ENCODE results near the gene CCDC30.
"Not testable (repeated sequence)": the region's sequence is repeated elsewhere in the genome, so short reads cannot be mapped to it uniquely, and the experiment has no call there.

CCDC30 gene

GRCh38 chr1:42613803-42614131 is 150.7 kb downstream of the CCDC30 start:
- Histone ChIP-seq H3K9ac (no peak overlapping the region), H3K4me3 (IDR thresholded peaks at IDR 0.05; ENCODE audit: insufficient read depth, low read depth, low read length) (no peak overlapping the region), H3K36me3 (ENCODE audit: insufficient read depth) (no peaks in the 10 kb centered on the region), H3K27me3 (ENCODE audit: insufficient read depth, low read depth) (no peaks in the 10 kb centered on the region), H4K20me1 (ENCODE audit: insufficient read depth) (no peaks in the 10 kb centered on the region), H3K79me2 (ENCODE audit: insufficient read depth, low read depth) (no peaks in the 10 kb centered on the region), H3K4me2 (no peak overlapping the region), H3K27ac (no peak overlapping the region), H2AFZ (ENCODE audit: low read depth) (no peak overlapping the region), H3K4me1 (ENCODE audit: low read depth, poor library complexity, severe bottlenecking) (no peaks in the 10 kb centered on the region)
- no peak for TF ChIP-seq CTCF (conservative IDR thresholded peaks at IDR 0.05; ENCODE audit: low read depth, low read length)

- Histone ChIP-seq H3K36me3 (ENCODE audit: insufficient read depth) (no peaks in the 10 kb centered on the region), H4K20me1 (ENCODE audit: insufficient read depth) (no peaks in the 10 kb centered on the region), H3K4me2 (no peak overlapping the region), H2AFZ (ENCODE audit: low read depth) (no peak overlapping the region), H3K27ac (no peak overlapping the region), H3K4me3 (IDR thresholded peaks at IDR 0.05; ENCODE audit: insufficient read depth, low read depth, low read length) (no peak overlapping the region), H3K4me1 (ENCODE audit: low read depth, poor library complexity, severe bottlenecking) (no peaks in the 10 kb centered on the region), H3K27me3 (ENCODE audit: insufficient read depth, low read depth) (no peaks in the 10 kb centered on the region), H3K9ac (no peak overlapping the region), H3K79me2 (ENCODE audit: insufficient read depth, low read depth) (no peaks in the 10 kb centered on the region)
- TF ChIP-seq CTCF (conservative IDR thresholded peaks at IDR 0.05; ENCODE audit: low read depth, low read length) = no peak
These were observed 155.8 kb downstream of the CCDC30 start for GRCh38 chr1:42618866-42619265.

GRCh38 chr1:42620307-42620706 is 157.2 kb downstream of the CCDC30 start:
- Histone ChIP-seq H3K79me2 (ENCODE audit: insufficient read depth, low read depth) (no peaks in the 10 kb centered on the region), H3K27me3 (ENCODE audit: insufficient read depth, low read depth) (no peaks in the 10 kb centered on the region), H3K4me2 (no peak overlapping the region), H3K36me3 (ENCODE audit: insufficient read depth) (no peaks in the 10 kb centered on the region), H3K9ac (no peak overlapping the region), H3K27ac (no peak overlapping the region), H4K20me1 (ENCODE audit: insufficient read depth) (no peaks in the 10 kb centered on the region), H3K4me1 (ENCODE audit: low read depth, poor library complexity, severe bottlenecking) (no peaks in the 10 kb centered on the region), H2AFZ (ENCODE audit: low read depth) (no peak overlapping the region), H3K4me3 (IDR thresholded peaks at IDR 0.05; ENCODE audit: insufficient read depth, low read depth, low read length) (no peak overlapping the region)
- TF ChIP-seq CTCF (conservative IDR thresholded peaks at IDR 0.05; ENCODE audit: low read depth, low read length) = no peak

- not testable (repeated sequence) for H3K27ac ChIP-seq; H4K20me1 ChIP-seq (ENCODE audit: insufficient read depth); H3K4me2 ChIP-seq; H2AFZ ChIP-seq (ENCODE audit: low read depth); H3K79me2 ChIP-seq (ENCODE audit: insufficient read depth, low read depth); H3K36me3 ChIP-seq (ENCODE audit: insufficient read depth); H3K4me3 ChIP-seq (IDR thresholded peaks at IDR 0.05; ENCODE audit: insufficient read depth, low read depth, low read length); H3K27me3 ChIP-seq (ENCODE audit: insufficient read depth, low read depth); H3K4me1 ChIP-seq (ENCODE audit: low read depth, poor library complexity, severe bottlenecking); H3K9ac ChIP-seq
These were observed 158.1 kb downstream of the CCDC30 start for GRCh38 chr1:42621180-42621579.

- H3K36me3 ChIP-seq (ENCODE audit: insufficient read depth); H3K27me3 ChIP-seq (ENCODE audit: insufficient read depth, low read depth); H3K79me2 ChIP-seq (ENCODE audit: insufficient read depth, low read depth); H3K9ac ChIP-seq; H3K4me2 ChIP-seq; H4K20me1 ChIP-seq (ENCODE audit: insufficient read depth); H3K4me3 ChIP-seq (IDR thresholded peaks at IDR 0.05; ENCODE audit: insufficient read depth, low read depth, low read length); H3K4me1 ChIP-seq (ENCODE audit: low read depth, poor library complexity, severe bottlenecking); H2AFZ ChIP-seq (ENCODE audit: low read depth); H3K27ac ChIP-seq: not testable (repeated sequence)
These were observed 164.1 kb downstream of the CCDC30 start for GRCh38 chr1:42627205-42627604.

Data from KMS-11 (cell line).